A549 treated with AZD2906 at 1 μM for 4 hours (cell line): Measurements from ENCODE around the gene RHCE. TPM values are rescaled to one million over a fixed set of nuclear protein-coding genes. Genes with fewer than 3 reads are reported as not detected.

Experiments used
- total RNA-seq: library from RNA; stranded (reverse); fragments of 200-300 nt; extraction: Qiagen RNA extraction; gene quantifications from 5 replicates; pipeline ENCODE4 v1.2.3, GENCODE V29; 2022

RHCE gene
- total RNA-seq = 0.05 to 0.17 TPM in 2 of 5 replicates, not detected in the others

DNA sequence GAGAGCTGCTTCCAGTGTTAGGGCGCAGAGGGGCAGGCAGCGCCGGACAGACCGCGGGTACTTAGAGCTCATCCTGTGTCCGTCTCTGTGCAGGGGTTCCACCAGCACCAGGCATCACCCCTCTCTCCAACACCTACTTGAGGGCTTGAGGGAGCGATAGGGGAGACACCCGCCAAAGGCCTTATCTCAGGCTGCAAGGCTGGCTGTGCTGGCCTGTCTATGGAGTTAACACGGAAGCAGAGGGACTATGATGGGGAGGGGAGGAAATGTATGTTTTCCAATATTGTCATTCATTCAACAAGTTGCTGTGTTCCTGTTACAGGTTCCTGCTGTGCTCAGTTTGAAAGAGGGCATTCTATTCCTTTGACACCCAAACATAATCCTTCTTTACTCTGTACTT lies at the start of gene RHCE:
RHCE (minus strand) TSS at position 111 of the 400 bp plus-strand sequence; CDS start at position 72, 39 bp downstream.

DNA sequence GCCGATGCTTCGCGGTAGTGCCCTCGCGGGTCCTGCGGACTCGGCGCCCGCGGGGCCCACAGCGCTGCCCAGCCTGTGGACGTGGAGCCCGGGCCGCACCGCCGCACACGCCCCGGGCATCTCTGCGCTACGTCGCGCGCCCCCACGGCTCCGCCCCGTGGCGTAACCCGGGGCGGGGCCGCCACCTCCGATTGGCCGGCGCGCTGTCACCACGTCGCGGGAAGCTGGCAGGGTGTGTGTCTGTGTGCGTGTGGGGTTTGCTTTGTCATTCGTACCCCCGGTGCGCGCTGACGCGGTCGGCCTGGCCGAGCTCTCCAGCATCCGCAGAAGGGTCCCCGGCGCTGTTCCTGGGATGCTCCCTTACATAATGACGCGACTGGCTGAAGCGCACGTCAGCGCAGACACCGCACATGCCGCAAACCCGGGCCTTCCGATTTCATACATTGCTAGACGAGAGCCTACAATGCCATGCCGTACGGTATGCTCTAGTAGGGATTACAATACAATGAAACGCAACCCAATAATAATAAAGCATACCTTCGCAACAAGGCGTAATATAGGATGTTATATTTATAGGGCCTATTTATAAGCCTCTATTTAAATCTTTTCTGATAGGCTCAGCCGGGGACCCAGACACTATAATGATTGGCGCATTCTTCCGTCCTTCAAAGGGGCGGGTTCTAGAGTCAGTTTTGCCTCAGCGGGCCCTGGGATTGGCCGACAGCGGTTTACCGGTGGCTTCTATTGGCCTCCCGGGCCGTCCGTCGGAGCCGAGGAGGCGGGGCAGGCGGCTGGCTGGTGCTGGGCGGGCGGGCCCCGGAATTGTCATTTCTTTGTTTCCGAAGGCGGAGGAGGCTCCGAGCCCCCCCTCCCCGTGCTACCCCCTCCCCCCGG lies 9.7 kb upstream of the RHCE start, which contains the start of gene MACO1:
MACO1 (plus strand) TSS at position 825 of the 894 bp plus-strand sequence. CDS start 202 bp downstream, outside the sequence.

DNA sequence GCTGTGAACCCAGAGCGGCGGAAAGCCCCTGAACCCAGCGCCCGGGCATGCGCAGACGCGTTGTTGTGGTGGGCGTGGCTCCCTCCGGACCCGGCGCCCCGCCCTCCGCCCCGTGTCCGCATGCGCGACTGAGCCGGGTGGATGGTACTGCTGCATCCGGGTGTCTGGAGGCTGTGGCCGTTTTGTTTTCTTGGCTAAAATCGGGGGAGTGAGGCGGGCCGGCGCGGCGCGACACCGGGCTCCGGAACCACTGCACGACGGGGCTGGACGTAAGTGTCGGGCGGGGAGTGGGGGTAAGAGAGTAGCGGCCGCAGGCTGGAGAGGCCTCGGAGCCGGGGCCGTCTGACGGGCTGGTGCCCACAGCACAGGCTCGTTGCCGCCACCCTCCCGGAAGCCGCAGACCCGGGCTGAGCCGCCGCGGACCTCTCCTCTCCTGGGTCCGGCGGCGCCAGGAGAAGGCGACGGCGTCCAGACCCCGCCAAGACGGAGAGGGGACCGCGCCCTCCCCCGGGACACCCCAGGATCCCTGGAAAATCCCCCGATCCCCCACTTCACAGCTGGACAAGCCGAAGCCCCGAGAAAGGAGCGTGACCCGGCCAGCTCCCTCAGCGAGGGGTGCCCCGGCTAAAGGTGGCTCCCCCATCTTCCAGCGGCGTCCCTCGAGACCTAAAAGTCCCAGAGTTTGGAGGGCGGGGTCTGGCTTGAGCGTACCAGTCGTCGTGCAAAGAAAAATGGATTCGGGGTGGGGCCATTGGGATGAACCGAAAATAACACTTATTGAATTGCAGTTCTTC lies 82.2 kb downstream of the RHCE start, which contains the start of gene TMEM50A:
TMEM50A (plus strand) TSS at position 147 of the 794 bp plus-strand sequence. CDS start 2,153 bp downstream, outside the sequence.

Other genes starting within 250 kb of the RHCE start
- gene SYF2, start 188.3 kb downstream of the RHCE start, total RNA-seq = 34.3 to 43.7 TPM (median 35.6 TPM) in 5 replicates
- 16.1 to 22.7 TPM (median 19.5 TPM) in 5 replicates for gene RSRP1, start 173.4 kb downstream of the RHCE start, total RNA-seq
- not detected in 5 replicates for gene RHD, start 148.3 kb downstream of the RHCE start, total RNA-seq
- 64.8 to 76.3 TPM (median 69.4 TPM) in 5 replicates for gene TMEM50A, start 82.5 kb downstream of the RHCE start, total RNA-seq
- gene MACO1, start 10.1 kb upstream of the RHCE start, total RNA-seq = 7.5 to 10.1 TPM (median 9.0 TPM) in 5 replicates
- 8.8 to 11.3 TPM (median 10.1 TPM) in 5 replicates for gene LDLRAP1, start 122.8 kb upstream of the RHCE start, total RNA-seq
- 0.62 to 0.96 TPM (median 0.77 TPM) in 5 replicates for gene MAN1C1, start 196.0 kb upstream of the RHCE start, total RNA-seq